Thyroid gland (tissue), 4 donors: ENCODE data around the gene PLEKHA5.

ENCODE experiments used
- POLR2A ChIP-seq, 2 donors: fragments of 450-650 bp; IDR thresholded peaks; one replicate each; pipeline ENCODE4 v1.6.1; 2017; ENCODE audit warnings: antibody characterized with exemption in 2 of 2, mild to moderate bottlenecking in 2 of 2, moderate library complexity in 1 of 2
- TF ChIP-seq, protein P1 (sequence below), 6 experiments: fragments of 200-600 bp in 3 of 6; fragments of 450-650 bp in 3 of 6; sonication (generic) in 3 of 6; IDR thresholded peaks; one replicate each; pipeline ENCODE4 v1.5.1; 2016 to 2019; ENCODE audit warnings: antibody characterized with exemption in 6 of 6, mild to moderate bottlenecking in 2 of 6, inconsistent platforms in 1 of 6, moderate library complexity in 1 of 6

DNA sequence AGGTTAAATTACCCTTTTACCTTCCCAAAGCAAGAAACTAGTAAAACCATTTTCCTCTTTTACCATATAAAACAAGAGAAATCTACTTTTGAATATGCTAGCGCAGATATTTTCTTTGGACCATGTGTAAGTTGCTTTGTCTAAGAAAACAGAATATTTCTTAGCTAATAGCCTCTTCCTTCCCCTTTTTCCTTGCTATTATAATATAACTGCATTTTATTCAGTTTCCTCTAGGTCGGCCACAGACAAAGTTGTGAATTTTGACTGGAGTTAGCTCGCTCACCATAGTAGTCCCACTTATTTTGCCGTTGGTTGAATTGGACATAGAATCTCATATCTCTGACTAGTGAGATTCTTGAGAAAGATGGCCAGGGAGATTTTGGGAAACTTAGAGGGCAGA lies 115.6 kb downstream of the PLEKHA5 start:
- TF ChIP-seq, protein P1, sequence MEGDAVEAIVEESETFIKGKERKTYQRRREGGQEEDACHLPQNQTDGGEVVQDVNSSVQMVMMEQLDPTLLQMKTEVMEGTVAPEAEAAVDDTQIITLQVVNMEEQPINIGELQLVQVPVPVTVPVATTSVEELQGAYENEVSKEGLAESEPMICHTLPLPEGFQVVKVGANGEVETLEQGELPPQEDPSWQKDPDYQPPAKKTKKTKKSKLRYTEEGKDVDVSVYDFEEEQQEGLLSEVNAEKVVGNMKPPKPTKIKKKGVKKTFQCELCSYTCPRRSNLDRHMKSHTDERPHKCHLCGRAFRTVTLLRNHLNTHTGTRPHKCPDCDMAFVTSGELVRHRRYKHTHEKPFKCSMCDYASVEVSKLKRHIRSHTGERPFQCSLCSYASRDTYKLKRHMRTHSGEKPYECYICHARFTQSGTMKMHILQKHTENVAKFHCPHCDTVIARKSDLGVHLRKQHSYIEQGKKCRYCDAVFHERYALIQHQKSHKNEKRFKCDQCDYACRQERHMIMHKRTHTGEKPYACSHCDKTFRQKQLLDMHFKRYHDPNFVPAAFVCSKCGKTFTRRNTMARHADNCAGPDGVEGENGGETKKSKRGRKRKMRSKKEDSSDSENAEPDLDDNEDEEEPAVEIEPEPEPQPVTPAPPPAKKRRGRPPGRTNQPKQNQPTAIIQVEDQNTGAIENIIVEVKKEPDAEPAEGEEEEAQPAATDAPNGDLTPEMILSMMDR (IDR thresholded peaks at IDR 0.05): no peak
- no peak for TF ChIP-seq POLR2A (IDR thresholded peaks at IDR 0.05)
